Retinal pigment epithelial cell (primary cell): Measurements from ENCODE around the gene SLC35A3.

Experiments used
- DNase-seq: peaks from one replicate; pipeline ENCODE4 v3.0.0-alpha.2; 2010; ENCODE audit warnings: low read depth
- H3K4me3 ChIP-seq: 2 replicates; pipeline ENCODE4 v1.5.1; 2011; ENCODE audit warnings: mild to moderate bottlenecking, low read length, control low read depth, moderate library complexity
- TF ChIP-seq, protein P1 (sequence below): conservative IDR thresholded peaks from 2 replicates; pipeline ENCODE4 v1.5.1; 2011; ENCODE audit warnings: low read depth, low read length, control low read depth, inconsistent platforms

SLC35A3 gene

DNA sequence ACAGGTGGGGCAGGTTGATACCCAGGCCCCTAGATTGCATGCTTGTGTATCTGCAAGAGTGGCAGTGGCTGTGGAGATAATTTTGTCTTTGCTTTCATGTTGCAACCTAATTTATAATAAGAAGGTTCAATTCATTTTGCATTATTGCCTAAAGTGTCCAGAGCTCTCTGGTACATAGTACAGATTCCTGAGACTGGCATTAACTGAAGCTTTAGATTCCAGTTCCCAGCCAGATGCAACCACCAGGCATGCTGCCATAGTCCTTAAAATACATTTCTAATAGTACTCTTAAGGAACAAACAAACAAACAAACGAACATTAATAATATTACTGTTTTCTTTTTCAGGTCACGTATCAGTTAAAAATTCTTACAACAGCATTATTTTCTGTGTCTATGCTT is 36.9 kb downstream of the SLC35A3 start:
- no peak for DNase-seq
- TF ChIP-seq, protein P1, sequence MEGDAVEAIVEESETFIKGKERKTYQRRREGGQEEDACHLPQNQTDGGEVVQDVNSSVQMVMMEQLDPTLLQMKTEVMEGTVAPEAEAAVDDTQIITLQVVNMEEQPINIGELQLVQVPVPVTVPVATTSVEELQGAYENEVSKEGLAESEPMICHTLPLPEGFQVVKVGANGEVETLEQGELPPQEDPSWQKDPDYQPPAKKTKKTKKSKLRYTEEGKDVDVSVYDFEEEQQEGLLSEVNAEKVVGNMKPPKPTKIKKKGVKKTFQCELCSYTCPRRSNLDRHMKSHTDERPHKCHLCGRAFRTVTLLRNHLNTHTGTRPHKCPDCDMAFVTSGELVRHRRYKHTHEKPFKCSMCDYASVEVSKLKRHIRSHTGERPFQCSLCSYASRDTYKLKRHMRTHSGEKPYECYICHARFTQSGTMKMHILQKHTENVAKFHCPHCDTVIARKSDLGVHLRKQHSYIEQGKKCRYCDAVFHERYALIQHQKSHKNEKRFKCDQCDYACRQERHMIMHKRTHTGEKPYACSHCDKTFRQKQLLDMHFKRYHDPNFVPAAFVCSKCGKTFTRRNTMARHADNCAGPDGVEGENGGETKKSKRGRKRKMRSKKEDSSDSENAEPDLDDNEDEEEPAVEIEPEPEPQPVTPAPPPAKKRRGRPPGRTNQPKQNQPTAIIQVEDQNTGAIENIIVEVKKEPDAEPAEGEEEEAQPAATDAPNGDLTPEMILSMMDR = no peak
- H3K4me3 ChIP-seq = no peak overlapping the region

DNA sequence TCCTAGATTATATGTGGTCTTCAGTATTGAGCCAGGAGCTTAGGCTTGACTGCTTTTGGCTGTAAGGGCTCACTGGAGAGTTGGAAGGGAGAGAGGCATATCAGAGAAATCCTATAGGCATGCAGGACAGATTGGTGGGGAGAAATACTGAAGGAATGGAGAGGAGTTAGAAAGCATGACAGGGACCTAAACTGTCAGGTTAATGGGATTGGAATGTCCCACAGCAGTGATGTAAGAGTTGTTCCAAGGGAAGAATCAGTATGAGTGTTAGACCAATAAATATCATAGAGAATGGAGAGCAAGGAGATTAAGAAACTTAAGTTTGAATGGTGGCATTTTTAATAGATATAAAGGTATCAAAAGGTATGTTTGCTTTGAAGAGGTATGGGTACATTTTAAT is 39.7 kb downstream of the SLC35A3 start:
- TF ChIP-seq, protein P1 = no peak
- DNase-seq = no peak
- no peak overlapping the region for H3K4me3 ChIP-seq

DNA sequence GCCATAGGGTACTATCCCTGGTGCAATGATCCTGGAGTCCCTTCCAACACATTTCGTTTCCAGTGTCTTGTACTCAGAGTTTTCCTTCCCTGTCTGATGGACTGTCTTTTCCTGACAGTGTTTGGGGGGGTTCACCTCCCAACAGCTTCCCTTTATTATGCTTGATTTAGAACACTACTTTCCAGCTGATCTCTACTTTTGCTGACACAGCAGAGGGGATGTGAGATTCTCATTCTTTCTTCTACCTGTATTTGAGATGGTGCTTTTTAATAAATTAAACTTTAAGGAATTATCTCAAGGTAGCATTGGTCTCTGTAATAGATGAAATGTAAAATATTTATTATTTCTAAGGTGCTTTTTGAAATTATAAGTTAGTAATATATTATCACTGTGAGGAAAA is 41.0 kb downstream of the SLC35A3 start:
- no peak for DNase-seq
- H3K4me3 ChIP-seq = no peak overlapping the region
- TF ChIP-seq, protein P1 = no peak

DNA sequence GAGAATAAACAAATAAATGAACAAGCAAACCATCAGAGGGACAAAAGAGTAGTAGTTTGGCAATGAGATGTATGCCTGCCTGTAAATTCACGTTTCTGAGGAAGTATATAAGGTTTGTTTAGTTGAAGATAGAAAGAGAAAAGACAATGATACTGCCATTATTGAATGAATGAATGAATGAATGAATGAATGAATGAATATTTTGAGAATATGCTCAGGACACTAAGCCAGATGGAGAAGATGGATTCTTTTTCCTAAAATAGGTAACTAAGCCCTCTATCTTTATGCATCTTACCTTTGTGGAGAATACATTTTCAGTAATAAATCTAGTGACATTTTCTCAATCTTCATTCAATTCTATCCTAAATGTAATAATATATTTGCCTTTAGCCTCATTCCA is 49.4 kb downstream of the SLC35A3 start:
- TF ChIP-seq, protein P1 = no peak
- no peak overlapping the region for H3K4me3 ChIP-seq

DNA sequence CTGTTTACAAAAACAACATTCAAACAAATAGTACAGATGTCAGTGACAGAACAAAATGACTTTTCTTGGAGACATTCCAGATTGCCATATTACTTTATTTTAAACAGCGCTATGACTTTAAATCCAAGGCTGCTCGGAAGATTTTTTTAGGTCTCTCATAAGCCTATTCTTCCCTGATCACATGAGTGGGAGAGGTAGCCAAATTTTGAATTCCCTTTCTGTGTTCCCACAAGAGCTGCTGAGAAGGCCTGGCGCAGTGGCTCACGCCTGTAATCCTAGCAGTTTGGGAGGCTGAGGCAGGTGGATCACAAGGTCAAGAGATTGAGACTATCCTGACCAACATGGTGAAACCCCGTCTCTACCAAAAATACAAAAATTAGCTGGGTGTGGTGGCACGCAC is 53.7 kb downstream of the SLC35A3 start:
- H3K4me3 ChIP-seq = no peak overlapping the region
- DNase-seq = no peak
- TF ChIP-seq, protein P1 = no peak

More for the DNA sequence above, 49.4 kb downstream of the SLC35A3 start:
- no peak for DNase-seq

DNA sequence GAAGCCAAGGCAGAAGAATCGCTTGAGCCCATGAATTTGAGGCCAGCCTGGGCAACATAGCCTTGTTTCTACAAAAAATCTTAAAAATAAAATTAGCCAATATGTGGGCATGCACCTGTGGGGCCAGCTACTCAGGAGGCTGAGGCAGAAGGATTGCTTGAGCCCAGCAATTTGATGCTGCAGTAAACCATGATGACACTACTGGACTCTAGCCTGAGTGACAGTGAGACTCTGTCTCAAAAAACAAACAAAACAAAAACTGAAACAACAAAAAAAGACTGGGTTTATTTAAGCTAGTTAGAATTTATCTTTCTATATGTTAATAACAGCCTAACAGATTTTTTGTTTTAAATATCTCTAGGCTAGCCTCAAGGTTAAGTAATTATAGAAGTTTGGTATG is 57.4 kb downstream of the SLC35A3 start:
- no peak for DNase-seq
- TF ChIP-seq, protein P1 = no peak
- H3K4me3 ChIP-seq = no peak overlapping the region

DNA sequence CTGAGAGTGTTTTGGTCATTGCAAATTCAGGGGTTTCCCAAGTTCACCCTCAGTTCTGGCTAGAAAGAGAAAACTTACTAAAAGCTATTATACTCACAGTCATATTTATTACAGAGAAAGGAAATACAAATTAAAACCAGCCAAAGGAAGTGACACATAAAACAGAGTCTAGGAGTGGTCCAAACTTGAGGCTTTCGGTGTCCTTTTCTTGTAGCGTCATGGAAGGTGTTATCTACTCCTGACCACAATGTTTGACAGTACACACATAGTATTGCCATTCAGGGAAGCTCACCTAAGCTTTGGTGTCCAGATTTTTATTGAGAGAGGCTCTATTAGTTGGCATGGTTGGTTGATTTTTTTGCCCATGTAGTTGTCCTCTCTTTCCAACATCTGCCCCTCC is 59.0 kb downstream of the SLC35A3 start:
- H3K4me3 ChIP-seq = no peak overlapping the region
- DNase-seq = no peak
- TF ChIP-seq, protein P1 = no peak
